GM12801 (cell line): Measurements from ENCODE around the gene NDUFA9.

Source experiments
- CTCF ChIP-seq: IDR thresholded peaks from one replicate; pipeline ENCODE4 v1.5.1; 2011; ENCODE audit warnings: control low read depth; ENCODE audit not compliant: insufficient read length; ENCODE audit errors: extremely low read depth

The NDUFA9 gene

GRCh38 chr12:4649358-4649661 lies 396 bp downstream of the NDUFA9 start:
- no peak for TF ChIP-seq CTCF

- no peak for TF ChIP-seq CTCF
Measured at GRCh38 chr12:4653257-4653656, 4.3 kb downstream of the NDUFA9 start.

- TF ChIP-seq CTCF, result no peak
Measured at GRCh38 chr12:4653691-4654090, 4.8 kb downstream of the NDUFA9 start.

GRCh38 chr12:4663971-4664505 lies 15.1 kb downstream of the NDUFA9 start:
- no peak for TF ChIP-seq CTCF

- TF ChIP-seq CTCF, result no peak
Measured at GRCh38 chr12:4665236-4665635, 16.3 kb downstream of the NDUFA9 start.

GRCh38 chr12:4679711-4680110 lies 30.8 kb downstream of the NDUFA9 start:
- no peak for TF ChIP-seq CTCF

GRCh38 chr12:4681732-4682131 lies 32.8 kb downstream of the NDUFA9 start:
- TF ChIP-seq CTCF, result no peak

- no peak for TF ChIP-seq CTCF
Measured at GRCh38 chr12:4685317-4685716, 36.4 kb downstream of the NDUFA9 start.
